Urinary bladder (tissue), 4 donors: ENCODE measurements around the gene CYYR1. TPM values are rescaled to one million over a fixed set of nuclear protein-coding genes. Genes with fewer than 3 reads are reported as not detected.

Source experiments
- DNase-seq: peaks from one replicate; pipeline ENCODE4 v3.0.0-alpha.2; 2015; ENCODE audit errors: extremely low spot score
- H3K27ac ChIP-seq: one replicate; pipeline ENCODE4 v1.5.1; 2013; ENCODE audit warnings: low read depth, mild to moderate bottlenecking, moderate library complexity
- H3K36me3 ChIP-seq: one replicate; pipeline ENCODE4 v1.6.1; 2013; ENCODE audit warnings: mild to moderate bottlenecking, moderate library complexity; ENCODE audit not compliant: insufficient read depth
- H3K4me1 ChIP-seq: one replicate; pipeline ENCODE4 v1.6.1; 2013; ENCODE audit warnings: mild to moderate bottlenecking, moderate library complexity; ENCODE audit not compliant: insufficient read depth
- H3K4me3 ChIP-seq: one replicate; pipeline ENCODE4 v1.5.1; 2013; ENCODE audit warnings: low read depth, low read length
- WGBS: extraction: QIAGEN DNeasy Blood & Tissue Kit; methylation state at CpG from one replicate; pipeline ENCODE4 v1.1.7; 2013; 5-methylcytosine and 5-hydroxymethylcytosine counted together
- polyA plus RNA-seq: library from polyadenylated mRNA; stranded (reverse); fragments of 200-250 nt; gene quantifications from one replicate; pipeline ENCODE4 v1.2.3, GENCODE V29; 2013
- total RNA-seq: library from RNA; depleted of rRNA; stranded (reverse); fragments of >200 nt; gene quantifications from one replicate; pipeline ENCODE4 v1.2.3, GENCODE V29; 2014
- donor health status: healthy with polysubstance abuse.
- donor health status: healthy.

CYYR1 gene
- total and polyA plus RNA-seq, 2 donors, result 11.4 to 21.1 TPM

- DNase-seq, result no peak
- Histone ChIP-seq H3K4me1 (no peaks in the 10 kb centered on the region), H3K36me3 (no peaks in the 10 kb centered on the region), H3K4me3 (no peak overlapping the region), H3K27ac (no peak overlapping the region)
- 73% methylated on average over 5 of the region's 5 CpGs for WGBS
Observed at GRCh38 chr21:26432410-26432809, 140.7 kb downstream of the CYYR1 start.

GRCh38 chr21:26425576-26425975 is 147.5 kb downstream of the CYYR1 start:
- no peaks in the 10 kb centered on the region for H3K4me1 ChIP-seq
- no peak overlapping the region for H3K27ac ChIP-seq
- H3K36me3 ChIP-seq, result no peaks in the 10 kb centered on the region
- WGBS, result 94% methylated on average over 3 of the region's 3 CpGs
- H3K4me3 ChIP-seq, result no peak overlapping the region
- no peak for DNase-seq

- no peaks in the 10 kb centered on the region for H3K36me3 ChIP-seq
- H3K27ac ChIP-seq, result no peak overlapping the region
- H3K4me1 ChIP-seq, result no peaks in the 10 kb centered on the region
- H3K4me3 ChIP-seq, result no peak overlapping the region
- no peak for DNase-seq
- WGBS, result 88% methylated on average over 6 of the region's 6 CpGs
Observed at GRCh38 chr21:26423511-26423910, 149.6 kb downstream of the CYYR1 start.

- H3K36me3 ChIP-seq, result no peaks in the 10 kb centered on the region
- WGBS, result 75% methylated on average over 4 of the region's 4 CpGs
Observed at GRCh38 chr21:26422706-26423105, 150.4 kb downstream of the CYYR1 start.

GRCh38 chr21:26422138-26422537 is 150.9 kb downstream of the CYYR1 start:
- Histone ChIP-seq H3K4me3 (no peak overlapping the region), H3K36me3 (no peaks in the 10 kb centered on the region), H3K4me1 (no peaks in the 10 kb centered on the region), H3K27ac (no peak overlapping the region)
- WGBS, result 70% methylated on average over 3 of the region's 3 CpGs
- no peak for DNase-seq

More at GRCh38 chr21:26422706-26423105, 150.4 kb downstream of the CYYR1 start:
- Histone ChIP-seq H3K4me1 (no peaks in the 10 kb centered on the region), H3K4me3 (no peak overlapping the region), H3K27ac (no peak overlapping the region)
- DNase-seq, result no peak

GRCh38 chr21:26421724-26422123 is 151.4 kb downstream of the CYYR1 start:
- 86% methylated on average over 1 of the region's 1 CpG for WGBS
- DNase-seq, result no peak
- no peaks in the 10 kb centered on the region for H3K36me3 ChIP-seq
- no peak overlapping the region for H3K27ac ChIP-seq
- H3K4me3 ChIP-seq, result no peak overlapping the region
- H3K4me1 ChIP-seq, result no peaks in the 10 kb centered on the region
